ENCODE data around the gene PID1. TPM values are rescaled to one million over a fixed set of nuclear protein-coding genes. Genes with fewer than 3 reads are reported as not detected.

PID1 gene
- total and polyA plus RNA-seq, 4 donors = 13.3 to 52.0 (median 45.7) TPM

- peaks cover 0 to 3% (median 0%) of the 10 kb centered on the region in 4 donors for H3K4me1 ChIP-seq (ENCODE audit: control insufficient read depth in 4 of 4, insufficient read depth in 4 of 4, low read length in 3 of 4)
- H3K27ac ChIP-seq (ENCODE audit: low read depth in 1 of 2, low read length in 2 of 2) = no peak overlapping the region
- H3K36me3 ChIP-seq (ENCODE audit: control insufficient read depth in 4 of 4, insufficient read depth in 3 of 4, low read depth in 1 of 4, low read length in 3 of 4) = peaks cover 0 to 2% (median under 1%) of the 10 kb centered on the region in 4 donors
- no peak overlapping the region for H3K9ac ChIP-seq (ENCODE audit: low read depth in 1 of 2, low read length in 2 of 2)
- no peak overlapping the region for H3K4me3 ChIP-seq (ENCODE audit: low read depth in 1 of 3, low read length in 3 of 3)
- WGBS = 85% methylated on average over 4 of the region's 4 CpGs
- TF ChIP-seq TAF1 (conservative IDR thresholded peaks at IDR 0.05) = no peak
- no peak for TF ChIP-seq RAD21 (IDR thresholded peaks at IDR 0.05)
- no peaks in the 10 kb centered on the region for H3K27me3 ChIP-seq (ENCODE audit: control insufficient read depth in 4 of 4, insufficient read depth in 4 of 4, low read length in 3 of 4)
- H3K9me3 ChIP-seq (ENCODE audit: control insufficient read depth in 4 of 4, low read length in 3 of 4) = no peaks in the 10 kb centered on the region
- no peak for DNase-seq (ENCODE audit: low spot score)
Measured at GRCh38 chr2:229037621-229038020, 233.5 kb downstream of the PID1 start.

- H3K4me3 ChIP-seq (ENCODE audit: low read depth in 1 of 3, low read length in 3 of 3) = no peak overlapping the region
- H3K27ac ChIP-seq (ENCODE audit: low read depth in 1 of 2, low read length in 2 of 2) = no peak overlapping the region
- no peaks in the 10 kb centered on the region for H3K9me3 ChIP-seq (ENCODE audit: control insufficient read depth in 4 of 4, low read length in 3 of 4)
- H3K36me3 ChIP-seq (ENCODE audit: control insufficient read depth in 4 of 4, insufficient read depth in 3 of 4, low read depth in 1 of 4, low read length in 3 of 4) = peaks cover 0 to 2% (median under 1%) of the 10 kb centered on the region in 4 donors
- DNase-seq (ENCODE audit: low spot score) = no peak
- no peak overlapping the region for H3K9ac ChIP-seq (ENCODE audit: low read depth in 1 of 2, low read length in 2 of 2)
- TF ChIP-seq REST (IDR thresholded peaks at IDR 0.05) (no peak), ATF3 (IDR thresholded peaks at IDR 0.05) (no peak), NR2F2 (IDR thresholded peaks at IDR 0.05) (no peak), ZBTB33 (IDR thresholded peaks at IDR 0.05) (no peak), TAF1 (conservative IDR thresholded peaks at IDR 0.05) (no peak), CTCF (IDR thresholded peaks at IDR 0.05; ENCODE audit: low read depth, low read length, missing input control) (no peak), RAD21 (IDR thresholded peaks at IDR 0.05) (no peak), HNF4A (conservative IDR thresholded peaks at IDR 0.05) (no peak), MAX (IDR thresholded peaks at IDR 0.05) (no peak), GABPA (IDR thresholded peaks at IDR 0.05 in 1 of 2, conservative IDR thresholded peaks at IDR 0.05 in 1 of 2) (no peak), EGR1 (IDR thresholded peaks at IDR 0.05; ENCODE audit: low read depth in 2 of 2) (no peak), YY1 (IDR thresholded peaks at IDR 0.05) (no peak), JUND (IDR thresholded peaks at IDR 0.05) (no peak), FOXA1 (IDR thresholded peaks at IDR 0.05) (no peak), HNF4G (IDR thresholded peaks at IDR 0.05) (no peak), RXRA (IDR thresholded peaks at IDR 0.05) (no peak), SP1 (IDR thresholded peaks at IDR 0.05) (no peak), FOXA2 (IDR thresholded peaks at IDR 0.05) (no peak)
- H3K27me3 ChIP-seq (ENCODE audit: control insufficient read depth in 4 of 4, insufficient read depth in 4 of 4, low read length in 3 of 4) = no peaks in the 10 kb centered on the region
- WGBS = 93% methylated on average over 3 of the region's 3 CpGs
- H3K4me1 ChIP-seq (ENCODE audit: control insufficient read depth in 4 of 4, insufficient read depth in 4 of 4, low read length in 3 of 4) = no peaks in the 10 kb centered on the region
Measured at GRCh38 chr2:229033816-229034215, 237.3 kb downstream of the PID1 start.
